ENCODE results near the gene SEZ6L2. TPM values are rescaled to one million over a fixed set of nuclear protein-coding genes. Genes with fewer than 3 reads are reported as not detected.

SEZ6L2 gene
- total RNA-seq, 1 experiment from 2014 or later = 44.7 TPM

- no peak overlapping the region for H2BK5ac ChIP-seq (ENCODE audit: insufficient read length, low read length)
- H2AK5ac ChIP-seq (ENCODE audit: insufficient read length, low read length) = no peak overlapping the region
- no peak overlapping the region for H3K4me2 ChIP-seq (ENCODE audit: insufficient read depth, insufficient read length, low read length)
- H3K27ac Mint-ChIP-seq = peak overlapping the region in 1 of 3 experiments; percentile 21; a peak in 1 of 7 replicates
- no peak overlapping the region for H4K8ac ChIP-seq (replicated peaks; ENCODE audit: insufficient read length, low read depth, low read length)
- H3K79me1 ChIP-seq (ENCODE audit: insufficient read depth, low read depth, low read length, poor library complexity, severe bottlenecking) = no peaks in the 10 kb centered on the region
- H3K9me3 ChIP-seq (ENCODE audit: control insufficient read depth, low read depth, low read length) = no peaks in the 10 kb centered on the region
- peaks cover 6 to 17% of the 10 kb centered on the region in 2 experiments for H3K4me1 Mint-ChIP-seq
- no peak for DNase-seq
- no peak overlapping the region for H4K91ac ChIP-seq (ENCODE audit: insufficient read length, low read depth, low read length)
- no peak overlapping the region for H3K4ac ChIP-seq (ENCODE audit: low read depth, low read length)
- H4K20me1 ChIP-seq (ENCODE audit: control insufficient read depth, insufficient read depth, insufficient read length) = no peaks in the 10 kb centered on the region
- H3K56ac ChIP-seq (ENCODE audit: insufficient read length, low read depth, low read length) = no peak overlapping the region
- no peak overlapping the region for H3K23ac ChIP-seq (ENCODE audit: insufficient read length, low read depth, low read length)
- no peak overlapping the region for H2BK120ac ChIP-seq (ENCODE audit: low read depth, low read length, poor library complexity, severe bottlenecking)
- no peaks in the 10 kb centered on the region for H3K4me1 ChIP-seq (ENCODE audit: insufficient read depth, low read length)
- H2BK12ac ChIP-seq (ENCODE audit: insufficient read length, low read depth, low read length) = no peak overlapping the region
- no peaks in the 10 kb centered on the region for H3K23me2 ChIP-seq (ENCODE audit: insufficient read length, low read depth, low read length, poor library complexity, severe bottlenecking)
- WGBS (ENCODE audit: extremely low coverage, insufficient read length, low lambda C conversion rate) = no CpG with 5 or more reads among the region's 2 CpGs
- no peak overlapping the region for H3K18ac ChIP-seq (ENCODE audit: insufficient read length, low read depth, low read length)
- H3K14ac ChIP-seq (ENCODE audit: insufficient read depth, low read length) = no peak overlapping the region
- H2BK15ac ChIP-seq (ENCODE audit: low read depth, low read length) = no peak overlapping the region
- peaks cover 15 to 30% (median 24%) of the 10 kb centered on the region in 3 experiments for H3K36me3 Mint-ChIP-seq (ENCODE audit: insufficient read depth in 1 of 3, low read depth in 3 of 3)
- H4K5ac ChIP-seq (ENCODE audit: insufficient read length, low read depth, low read length) = no peak overlapping the region
- H3K9me3 Mint-ChIP-seq = no peaks in the 10 kb centered on the region; a peak in 1 of 5 replicates
- no peak overlapping the region for H3K27ac ChIP-seq (ENCODE audit: insufficient read length, low read depth, low read length)
- TF ChIP-seq CTCF (conservative IDR thresholded peaks at IDR 0.05) = no peak
- no peak overlapping the region for H2AFZ ChIP-seq (ENCODE audit: low read length)
- H3K27me3 Mint-ChIP-seq (ENCODE audit: low read depth) = no peaks in the 10 kb centered on the region
- no peak overlapping the region for H3K4me3 Mint-ChIP-seq
- H3T11ph ChIP-seq (ENCODE audit: low read length) = no peak overlapping the region
- H2BK20ac ChIP-seq (ENCODE audit: low read depth, low read length, poor library complexity, severe bottlenecking) = no peak overlapping the region
- no peaks in the 10 kb centered on the region for H3K27me3 ChIP-seq (ENCODE audit: insufficient read depth, low read length)
- no peaks in the 10 kb centered on the region for H3K79me2 ChIP-seq (ENCODE audit: insufficient read depth, low read length)
- no peak overlapping the region for H3K9ac ChIP-seq (ENCODE audit: extremely low read depth, insufficient read length, low read length)
Measured at GRCh38 chr16:29909391-29909790, 10.0 kb upstream of the SEZ6L2 start.

Measured in H9 (cell line).